SIG-M5 (cell line): ENCODE measurements around the gene ZNF324.
"Not testable (repeated sequence)": the region's sequence is repeated elsewhere in the genome, so short reads cannot be mapped to it uniquely, and the experiment has no call there.

ENCODE experiments used
- DNase-seq: peaks from one replicate; lab custom pipeline; 2025; lab: John Stamatoyannopoulos, UW

ZNF324 gene

GRCh38 chr19:58500242-58500641 is 33.4 kb downstream of the ZNF324 start:
- no peak for DNase-seq

- not testable (repeated sequence) for DNase-seq
Measured at GRCh38 chr19:58507602-58508223, 40.8 kb downstream of the ZNF324 start.

- no peak for DNase-seq
Measured at GRCh38 chr19:58509731-58510083, 42.8 kb downstream of the ZNF324 start.

DNA sequence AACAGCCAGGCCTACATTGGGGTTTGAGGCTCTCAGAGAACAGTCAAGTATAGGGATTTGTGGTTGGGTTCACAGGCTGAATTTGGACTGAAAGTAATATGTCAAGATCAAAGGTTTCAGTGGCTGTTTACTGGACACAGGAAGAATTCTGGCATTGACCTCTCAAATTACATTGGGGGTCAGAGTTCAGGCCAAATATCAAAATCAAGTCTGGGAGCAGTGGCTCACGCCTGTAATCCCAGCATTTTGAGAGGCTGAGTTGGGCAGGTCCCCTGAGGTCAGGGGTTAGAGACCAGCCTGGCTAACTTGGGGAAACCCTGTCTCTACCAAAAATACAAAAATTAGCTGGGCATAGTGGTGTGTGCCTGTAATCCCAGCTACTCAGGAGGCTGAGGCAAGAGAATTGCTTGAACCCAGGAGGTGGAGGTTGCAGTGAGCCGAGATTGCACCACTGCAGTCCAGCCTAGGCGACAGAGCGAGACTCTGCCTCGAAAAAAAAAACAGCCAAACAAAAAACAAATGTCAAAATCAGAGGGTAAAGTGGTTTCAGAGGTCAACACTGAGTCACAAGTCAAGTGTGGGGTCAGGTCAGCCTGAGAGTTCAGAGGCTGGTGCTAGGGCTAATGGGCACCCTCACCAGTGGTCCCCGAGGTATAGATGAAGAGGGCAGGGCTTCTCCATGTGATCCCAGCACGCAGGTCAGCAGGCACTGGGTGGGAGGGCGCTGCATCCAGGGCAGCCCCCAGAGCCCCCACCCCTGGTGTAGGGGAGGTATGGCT is 43.4 kb downstream of the ZNF324 start:
- no peak for DNase-seq

DNA sequence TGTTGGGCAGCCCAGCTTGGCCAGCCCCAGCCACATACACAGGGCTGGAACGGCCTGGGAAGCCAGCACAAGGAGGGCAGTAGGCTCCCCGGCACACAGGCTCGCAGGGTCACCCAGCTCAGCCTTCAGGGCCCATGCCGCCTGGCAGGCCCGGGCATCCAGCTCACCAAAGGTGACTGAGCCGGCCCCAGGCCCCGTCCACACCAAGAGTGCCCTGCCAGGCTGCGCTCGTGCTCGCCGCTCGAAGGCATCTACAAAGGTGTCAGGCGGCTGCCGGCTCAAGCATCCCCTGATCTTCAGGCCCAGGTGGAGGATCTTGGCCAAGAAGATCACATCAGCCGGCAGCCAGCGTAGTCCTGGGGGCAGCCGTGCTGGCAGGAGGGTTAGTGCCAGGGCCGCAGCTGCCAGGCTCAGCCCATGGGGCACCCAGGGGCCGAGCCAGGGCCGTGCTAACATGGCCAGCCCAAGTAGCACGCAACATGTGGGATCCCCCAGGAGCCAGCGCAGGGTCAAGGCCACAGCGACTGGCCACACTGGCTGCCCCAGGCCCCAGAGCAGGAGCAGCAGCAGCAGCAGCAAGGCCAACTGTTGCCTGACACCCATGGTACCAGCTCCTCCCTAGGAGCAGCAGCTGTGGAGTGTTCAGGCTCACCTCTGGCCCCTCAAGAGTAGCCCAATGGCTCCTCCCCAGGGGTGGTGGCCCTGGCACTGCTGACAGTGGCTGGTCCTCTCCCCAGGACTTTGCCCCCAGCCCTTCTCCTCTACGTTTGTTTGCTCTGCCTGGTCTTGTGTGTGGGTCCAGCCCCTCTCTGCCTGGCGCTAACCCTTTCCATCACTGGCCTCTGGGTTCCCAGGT is 44.7 kb downstream of the ZNF324 start, which contains the start of gene SLC27A5:
Gene SLC27A5, minus strand, starts transcription at position 640 of the 856 bp plus-strand sequence. Its CDS starts 37 bp downstream, at position 603.
- no peak for DNase-seq

DNA sequence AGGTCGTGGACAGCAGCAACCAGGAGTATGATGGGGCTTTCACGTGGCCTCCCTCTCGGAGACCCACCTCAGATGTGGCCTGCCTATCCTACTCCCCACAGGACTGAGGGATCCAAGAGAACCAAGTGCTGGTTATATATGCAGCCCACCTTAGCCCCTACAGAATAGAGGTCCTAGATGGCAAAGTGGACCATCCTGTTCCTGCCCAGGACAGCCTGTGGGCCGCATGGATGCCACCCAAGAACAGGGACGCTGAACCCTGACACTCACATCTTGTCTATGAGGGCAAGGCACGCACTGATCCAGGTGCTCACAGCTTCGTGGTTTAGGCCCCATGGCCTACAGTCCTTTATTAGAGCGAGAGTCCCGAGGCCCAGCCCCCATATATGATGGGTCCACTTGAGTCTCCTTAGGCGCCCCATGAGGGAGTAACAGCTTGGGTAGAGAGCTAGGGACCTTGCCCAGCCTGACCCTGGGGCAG is 46.4 kb downstream of the ZNF324 start:
- DNase-seq, result no peak

- peak; percentile 32 for DNase-seq
Measured at GRCh38 chr19:58513694-58514563, 47.0 kb downstream of the ZNF324 start.

DNA sequence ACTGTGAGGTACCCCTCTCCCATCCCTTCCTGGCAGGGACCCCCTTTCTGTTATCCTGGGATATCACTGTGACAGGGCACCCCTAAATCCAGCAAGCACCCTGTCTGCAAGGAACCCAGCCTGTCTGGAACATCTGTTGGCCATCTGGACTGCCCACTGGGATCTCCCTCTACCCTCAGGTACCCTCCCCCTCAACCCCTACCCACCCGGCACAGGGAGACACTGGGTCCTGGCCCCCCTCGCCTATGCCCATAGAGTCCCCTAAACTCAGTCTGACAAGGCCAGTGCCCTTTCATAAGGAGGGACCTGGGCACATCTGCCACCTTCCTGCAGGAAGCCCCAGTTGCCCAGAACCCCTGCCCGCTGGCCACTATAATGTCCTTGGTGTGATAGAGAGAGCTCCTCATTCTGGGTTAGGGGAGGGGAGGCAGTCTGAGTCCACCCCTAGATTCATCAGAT is 47.7 kb downstream of the ZNF324 start:
- no peak for DNase-seq

- DNase-seq, result no peak
Measured at GRCh38 chr19:58515259-58515658, 48.4 kb downstream of the ZNF324 start.

GRCh38 chr19:58516246-58516836 is 49.5 kb downstream of the ZNF324 start:
- no peak for DNase-seq

DNA sequence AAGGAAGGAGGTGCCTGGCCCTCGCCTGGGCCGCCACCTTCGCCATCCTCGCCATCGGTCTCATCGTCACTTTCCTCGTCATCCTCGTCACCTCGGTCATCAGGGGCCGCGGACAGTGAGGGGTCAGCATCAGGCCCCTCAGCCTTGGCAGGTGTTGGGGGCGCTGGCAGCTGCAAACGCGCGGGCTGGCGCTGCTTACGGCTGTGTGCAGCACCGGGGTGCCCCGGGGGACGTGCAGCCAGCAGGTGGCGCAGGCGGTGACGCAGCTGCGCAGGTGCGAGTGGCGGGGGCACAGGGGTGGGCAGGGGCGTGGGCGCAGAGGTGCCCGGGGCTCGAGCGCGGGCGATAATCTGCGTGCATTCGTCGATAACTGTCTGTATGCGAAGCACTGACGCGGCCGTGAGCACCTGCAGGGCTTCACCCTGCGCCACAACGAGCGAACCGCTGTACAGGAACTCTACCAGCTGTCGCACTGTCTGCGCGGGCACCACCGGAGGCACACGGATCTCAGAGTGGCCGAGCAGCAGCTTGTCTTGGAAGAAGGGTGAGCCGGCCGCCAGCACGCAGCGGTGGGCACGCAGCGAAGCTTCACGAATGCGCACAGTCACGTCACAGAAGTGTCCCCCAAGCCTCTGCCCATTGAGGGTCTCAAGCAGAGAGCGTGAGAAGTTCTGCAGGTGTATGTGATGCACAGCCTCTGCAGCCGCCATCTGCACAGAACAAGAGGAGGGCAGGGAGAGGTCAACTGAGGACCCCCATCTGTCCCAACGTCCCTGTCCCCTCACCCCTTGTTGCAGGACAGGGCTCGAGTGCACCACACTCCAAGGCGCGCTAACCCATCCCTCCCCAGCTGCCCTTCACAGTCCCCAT is 50.3 kb downstream of the ZNF324 start:
- no peak for DNase-seq

- no peak for DNase-seq
Measured at GRCh38 chr19:58518256-58519086, 51.6 kb downstream of the ZNF324 start.

GRCh38 chr19:58519087-58519354 is 52.1 kb downstream of the ZNF324 start:
- DNase-seq, result no peak

- peak; percentile 84 for DNase-seq
Measured at GRCh38 chr19:58519355-58520256, 52.7 kb downstream of the ZNF324 start, which contains the start of gene ZBTB45. Gene ZBTB45, minus strand, starts transcription at chr19:58519810. Its CDS starts 2,137 bp downstream, at chr19:58517673.

- DNase-seq, result no peak
Measured at GRCh38 chr19:58520257-58520599, 53.3 kb downstream of the ZNF324 start.

GRCh38 chr19:58521651-58522050 is 54.8 kb downstream of the ZNF324 start:
- DNase-seq, result no peak

- DNase-seq, result no peak
Measured at GRCh38 chr19:58522709-58523108, 55.8 kb downstream of the ZNF324 start.
